Measurements from ENCODE around the gene LOXHD1. TPM values are rescaled to one million over a fixed set of nuclear protein-coding genes. Genes with fewer than 3 reads are reported as not detected.

Gene LOXHD1
- total and polyA plus RNA-seq, 10 of the 15 experiments (the other 5 are each of a cell fraction or from before 2014, with no cell fraction given), result not detected

DNA sequence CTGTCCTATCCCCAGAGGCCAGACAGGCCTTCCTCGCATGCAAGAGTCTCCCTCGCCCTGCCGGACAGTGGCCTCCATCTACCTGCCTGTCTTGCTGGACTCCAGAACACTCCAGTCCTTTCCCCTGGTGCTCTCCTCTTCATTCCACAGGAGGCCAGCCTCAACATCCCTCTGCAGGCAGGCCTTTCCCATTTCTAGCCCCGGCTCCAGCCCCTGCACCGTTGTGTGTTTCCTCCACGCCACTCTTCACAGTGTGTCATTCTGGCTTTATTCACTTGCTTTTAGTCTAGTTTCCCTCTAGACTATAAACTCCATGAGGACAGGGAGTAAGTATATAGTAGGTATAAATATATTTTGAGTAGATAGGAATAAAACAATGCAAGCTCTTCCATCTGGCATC lies 81.2 kb downstream of the LOXHD1 start:
- intact Hi-C loops (cut with micrococcal nuclease; ENCODE audit: unreplicated experiment) (no loop called here), in situ Hi-C loops (cut with MboI) (no loop called here)
- H3K4me3 ChIP-seq, result no peak overlapping the region
- H3K27ac ChIP-seq (ENCODE audit: control insufficient read depth, insufficient read depth), result no peak overlapping the region
- WGBS (ENCODE audit: insufficient coverage, insufficient replicate concordance, low lambda C conversion rate, missing lambda C conversion rate), result 65% methylated on average over 6 of the region's 6 CpGs
- ATAC-seq, result no peak
- BruUV-seq (replicated peaks), result no TSS peak
- H3K27me3 ChIP-seq (replicated peaks in 1 of 2; ENCODE audit: control insufficient read depth in 2 of 2, insufficient read depth in 2 of 2, low read length in 1 of 2), result no peaks in the 10 kb centered on the region
- no peaks in the 10 kb centered on the region; the same call in 2 of the 3 replicates for H3K9me3 ChIP-seq (replicated peaks; ENCODE audit: control insufficient read depth, insufficient read depth, low read length)
- DNase-seq (ENCODE audit: low read depth, low spot score), result no peak
- SMC1A ChIA-PET (ENCODE audit: uncharacterized antibody, unreplicated experiment), result no interaction called here
- no peaks in the 10 kb centered on the region for H3K36me3 ChIP-seq (ENCODE audit: control insufficient read depth in 2 of 2, insufficient read depth in 2 of 2, low read length in 1 of 2)
- POLR2A ChIA-PET, result no interaction called here
- H3K4me2 ChIP-seq (ENCODE audit: control insufficient read depth, insufficient read depth), result no peak overlapping the region
- TF ChIP-seq, protein P1, sequence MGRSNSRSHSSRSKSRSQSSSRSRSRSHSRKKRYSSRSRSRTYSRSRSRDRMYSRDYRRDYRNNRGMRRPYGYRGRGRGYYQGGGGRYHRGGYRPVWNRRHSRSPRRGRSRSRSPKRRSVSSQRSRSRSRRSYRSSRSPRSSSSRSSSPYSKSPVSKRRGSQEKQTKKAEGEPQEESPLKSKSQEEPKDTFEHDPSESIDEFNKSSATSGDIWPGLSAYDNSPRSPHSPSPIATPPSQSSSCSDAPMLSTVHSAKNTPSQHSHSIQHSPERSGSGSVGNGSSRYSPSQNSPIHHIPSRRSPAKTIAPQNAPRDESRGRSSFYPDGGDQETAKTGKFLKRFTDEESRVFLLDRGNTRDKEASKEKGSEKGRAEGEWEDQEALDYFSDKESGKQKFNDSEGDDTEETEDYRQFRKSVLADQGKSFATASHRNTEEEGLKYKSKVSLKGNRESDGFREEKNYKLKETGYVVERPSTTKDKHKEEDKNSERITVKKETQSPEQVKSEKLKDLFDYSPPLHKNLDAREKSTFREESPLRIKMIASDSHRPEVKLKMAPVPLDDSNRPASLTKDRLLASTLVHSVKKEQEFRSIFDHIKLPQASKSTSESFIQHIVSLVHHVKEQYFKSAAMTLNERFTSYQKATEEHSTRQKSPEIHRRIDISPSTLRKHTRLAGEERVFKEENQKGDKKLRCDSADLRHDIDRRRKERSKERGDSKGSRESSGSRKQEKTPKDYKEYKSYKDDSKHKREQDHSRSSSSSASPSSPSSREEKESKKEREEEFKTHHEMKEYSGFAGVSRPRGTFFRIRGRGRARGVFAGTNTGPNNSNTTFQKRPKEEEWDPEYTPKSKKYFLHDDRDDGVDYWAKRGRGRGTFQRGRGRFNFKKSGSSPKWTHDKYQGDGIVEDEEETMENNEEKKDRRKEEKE (IDR thresholded peaks at IDR 0.05), result no peak
- TF ChIP-seq STAT3 (IDR thresholded peaks at IDR 0.05; ENCODE audit: low read depth, low read length), result no peak
- TF ChIP-seq SREBF1 (IDR thresholded peaks at IDR 0.05; ENCODE audit: low read length), result no peak
- no peak for TF ChIP-seq RBBP5 (conservative IDR thresholded peaks at IDR 0.05)
- TF ChIP-seq RAD51 (IDR thresholded peaks at IDR 0.05), result no peak
- TF ChIP-seq SMC3 (IDR thresholded peaks at IDR 0.05; ENCODE audit: borderline replicate concordance, low read length), result no peak
- TF ChIP-seq STAT1 (conservative IDR thresholded peaks at IDR 0.05), result no peak
- H2AFZ ChIP-seq (ENCODE audit: control insufficient read depth, low read depth, low read length), result no peak overlapping the region
- no peak overlapping the region for H3K9ac ChIP-seq (ENCODE audit: control insufficient read depth, insufficient read depth, low read length)
- no peaks in the 10 kb centered on the region for H4K20me1 ChIP-seq (ENCODE audit: control insufficient read depth, insufficient read depth)
- no peaks in the 10 kb centered on the region for H3K79me2 ChIP-seq (ENCODE audit: control insufficient read depth, insufficient read depth, low read length)
- CTCF ChIA-PET, result no interaction called here
- peaks cover 16% of the 10 kb centered on the region for H3K4me1 ChIP-seq (ENCODE audit: control insufficient read depth, insufficient read depth, low read length)
- no peak for FAIRE-seq
- RAD21 ChIA-PET (ENCODE audit: unreplicated experiment), result no interaction called here

Data from GM12878 (cell line).